Smooth muscle cell (in vitro differentiated cells): ENCODE measurements around the gene RIC1. TPM values are rescaled to one million over a fixed set of nuclear protein-coding genes. Genes with fewer than 3 reads are reported as not detected.
A peak's percentile ranks its signal among the peaks of the same experiment; 100 is the strongest.
"Not testable (repeated sequence)": the region's sequence is repeated elsewhere in the genome, so short reads cannot be mapped to it uniquely, and the experiment has no call there.

Source experiments
- DNase-seq: peaks from one replicate; lab custom pipeline; 2025; ENCODE audit not compliant: unreplicated experiment; lab: John Stamatoyannopoulos, UW
- H2AFZ ChIP-seq: fragments of 200-600 bp; sonication (generic); 2 replicates; pipeline ENCODE4 v1.6.0; 2016; ENCODE audit warnings: antibody characterized with exemption, low read depth, mild to moderate bottlenecking
- H3F3A ChIP-seq: fragments of 200-600 bp; sonication (generic); 2 replicates; pipeline ENCODE4 v1.6.0; 2017; ENCODE audit warnings: antibody characterized with exemption, low read depth
- H3K27ac ChIP-seq: fragments of 200-600 bp; sonication (generic); 2 replicates; pipeline ENCODE4 v1.5.1; 2016; ENCODE audit warnings: low read depth, mild to moderate bottlenecking
- H3K27me3 ChIP-seq: fragments of 200-600 bp; sonication (generic); 2 replicates; pipeline ENCODE4 v1.6.1; 2016; ENCODE audit warnings: low read depth, mild to moderate bottlenecking
- H3K36me3 ChIP-seq: fragments of 200-600 bp; sonication (generic); 2 replicates; pipeline ENCODE4 v1.5.1; 2016; ENCODE audit warnings: low read depth
- H3K4me1 ChIP-seq: fragments of 200-600 bp; sonication (generic); 2 replicates; pipeline ENCODE4 v1.5.1; 2016; ENCODE audit warnings: low read depth
- H3K4me2 ChIP-seq: fragments of 200-600 bp; sonication (generic); 2 replicates; pipeline ENCODE4 v1.6.0; 2016; ENCODE audit warnings: mild to moderate bottlenecking
- H3K4me3 ChIP-seq: fragments of 200-600 bp; sonication (generic); 2 replicates; pipeline ENCODE4 v1.5.1; 2016; ENCODE audit warnings: mild to moderate bottlenecking
- H3K79me2 ChIP-seq: fragments of 200-600 bp; sonication (generic); 2 replicates; pipeline ENCODE4 v1.6.0; 2016; ENCODE audit warnings: low read depth, mild to moderate bottlenecking
- H3K9ac ChIP-seq: fragments of 200-600 bp; sonication (generic); 2 replicates; pipeline ENCODE4 v1.6.0; 2016; ENCODE audit warnings: low read depth
- H3K9me3 ChIP-seq: fragments of 200-600 bp; sonication (generic); replicated peaks from 2 replicates; pipeline ENCODE4 v1.5.1; 2016; ENCODE audit warnings: low read depth
- H4K20me1 ChIP-seq: fragments of 200-600 bp; sonication (generic); 2 replicates; pipeline ENCODE4 v1.6.0; 2016; ENCODE audit warnings: low read depth
- WGBS: methylation state at CpG from one replicate; pipeline ENCODE4 v1.1.7; 2016; ENCODE audit warnings: low lambda C conversion rate; 5-methylcytosine and 5-hydroxymethylcytosine counted together
- polyA plus RNA-seq: library from polyadenylated mRNA; unstranded; fragments of >200 nt; fragmentation: Nextera tagmentation; extraction: Ambion mirVana; gene quantifications from 2 replicates; pipeline ENCODE4 v1.2.1, GENCODE V29; 2016
- total RNA-seq: library from RNA; depleted of rRNA; stranded (reverse); fragments of >200 nt; gene quantifications from 2 replicates; pipeline ENCODE4 v1.2.3, GENCODE V29; 2014
- TF ChIP-seq, protein P1 (sequence below): fragments of 200-600 bp; sonication (generic); IDR thresholded peaks from 2 replicates; pipeline ENCODE4 v1.5.1; 2017; ENCODE audit warnings: borderline replicate concordance, mild to moderate bottlenecking, antibody characterized with exemption; ENCODE audit not compliant: insufficient read depth, poor library complexity, severe bottlenecking

Gene RIC1
- total and polyA plus RNA-seq, 2 experiments from 2014 or later, result 9.9 to 52.4 TPM

DNA sequence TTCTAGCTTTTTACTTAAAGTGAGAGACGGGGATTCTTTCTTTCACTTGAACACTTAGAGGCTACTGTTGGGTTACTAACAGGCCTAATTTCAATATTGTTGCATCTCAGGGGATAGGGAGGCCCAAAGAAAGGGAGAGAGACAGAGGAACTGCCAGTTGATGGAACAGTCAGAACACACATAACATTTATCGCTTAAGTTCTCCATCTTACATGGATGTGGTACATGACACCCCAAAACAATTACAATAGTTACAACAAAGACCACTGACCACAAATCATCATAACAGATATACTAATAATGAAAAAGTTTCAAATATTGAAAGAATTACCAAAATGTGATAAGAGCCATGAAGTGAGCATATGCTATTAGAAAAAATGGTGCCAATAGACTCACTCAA lies 4.3 kb upstream of the RIC1 start:
- Histone ChIP-seq H4K20me1 (no peaks in the 10 kb centered on the region), H3K79me2 (peaks cover 14% of the 10 kb centered on the region), H3K9me3 (no peaks in the 10 kb centered on the region), H2AFZ (no peak overlapping the region), H3K4me2 (no peak overlapping the region), H3K9ac (no peak overlapping the region), H3K27ac (no peak overlapping the region), H3K27me3 (no peaks in the 10 kb centered on the region), H3K4me1 (peaks cover 7% of the 10 kb centered on the region), H3K36me3 (no peaks in the 10 kb centered on the region), H3F3A (peaks cover 3% of the 10 kb centered on the region), H3K4me3 (no peak overlapping the region)
- 98% methylated on average over 2 of the region's 2 CpGs for WGBS
- DNase-seq, result no peak
- TF ChIP-seq, protein P1, sequence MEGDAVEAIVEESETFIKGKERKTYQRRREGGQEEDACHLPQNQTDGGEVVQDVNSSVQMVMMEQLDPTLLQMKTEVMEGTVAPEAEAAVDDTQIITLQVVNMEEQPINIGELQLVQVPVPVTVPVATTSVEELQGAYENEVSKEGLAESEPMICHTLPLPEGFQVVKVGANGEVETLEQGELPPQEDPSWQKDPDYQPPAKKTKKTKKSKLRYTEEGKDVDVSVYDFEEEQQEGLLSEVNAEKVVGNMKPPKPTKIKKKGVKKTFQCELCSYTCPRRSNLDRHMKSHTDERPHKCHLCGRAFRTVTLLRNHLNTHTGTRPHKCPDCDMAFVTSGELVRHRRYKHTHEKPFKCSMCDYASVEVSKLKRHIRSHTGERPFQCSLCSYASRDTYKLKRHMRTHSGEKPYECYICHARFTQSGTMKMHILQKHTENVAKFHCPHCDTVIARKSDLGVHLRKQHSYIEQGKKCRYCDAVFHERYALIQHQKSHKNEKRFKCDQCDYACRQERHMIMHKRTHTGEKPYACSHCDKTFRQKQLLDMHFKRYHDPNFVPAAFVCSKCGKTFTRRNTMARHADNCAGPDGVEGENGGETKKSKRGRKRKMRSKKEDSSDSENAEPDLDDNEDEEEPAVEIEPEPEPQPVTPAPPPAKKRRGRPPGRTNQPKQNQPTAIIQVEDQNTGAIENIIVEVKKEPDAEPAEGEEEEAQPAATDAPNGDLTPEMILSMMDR, result no peak

DNA sequence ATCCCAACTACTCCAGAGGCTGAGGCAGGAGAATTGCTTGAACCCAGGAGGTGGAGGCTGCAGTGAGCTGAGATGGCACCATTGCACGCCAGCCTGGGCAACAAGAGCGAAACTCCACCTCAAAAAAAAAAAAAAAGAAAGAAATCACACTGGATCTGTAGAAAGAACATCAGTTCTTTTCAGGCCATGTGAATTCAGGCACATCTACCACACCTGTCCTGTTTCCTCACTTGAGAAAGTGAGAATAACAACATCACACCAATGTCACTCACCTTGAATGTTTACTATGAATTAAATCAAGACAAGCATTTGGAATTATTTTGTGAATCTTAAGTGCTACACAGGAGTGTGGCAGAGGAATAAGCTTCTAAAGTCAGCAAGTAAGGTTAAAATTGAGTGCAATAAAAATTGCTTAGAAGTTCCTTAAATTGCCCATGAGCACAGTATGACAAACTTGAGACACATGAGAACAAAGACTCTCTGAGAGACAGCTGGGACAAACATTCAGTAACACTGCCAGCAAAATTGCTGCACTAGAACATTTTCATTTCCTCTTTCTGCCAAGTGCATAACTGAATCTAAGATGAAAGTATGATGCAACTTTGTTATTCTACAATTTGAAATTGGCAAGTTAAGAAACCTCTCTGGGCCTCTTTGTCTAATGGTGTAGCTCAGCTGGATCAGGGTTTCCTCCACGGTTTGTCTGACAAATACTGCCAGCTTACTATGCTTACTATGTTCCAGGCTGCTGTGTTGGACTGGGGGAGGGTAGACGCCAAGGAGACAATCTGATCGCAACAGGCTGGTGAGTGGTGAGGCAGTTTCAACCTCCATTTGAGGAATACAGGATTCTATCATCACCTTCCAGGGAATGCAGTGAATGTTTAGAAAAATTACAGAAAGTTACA lies 1.9 kb upstream of the RIC1 start:
- H3K9me3 ChIP-seq, result no peaks in the 10 kb centered on the region
- peaks cover 19% of the 10 kb centered on the region for H3K4me1 ChIP-seq
- DNase-seq, result no peak
- H3K36me3 ChIP-seq, result no peaks in the 10 kb centered on the region
- peaks cover 30% of the 10 kb centered on the region for H3K79me2 ChIP-seq
- peak overlapping the region; percentile 86 for H3K27ac ChIP-seq
- peak overlapping the region; percentile 96 for H3K4me2 ChIP-seq
- peak overlapping the region; percentile 89 for H3K4me3 ChIP-seq
- no peaks in the 10 kb centered on the region for H3K27me3 ChIP-seq
- 73% methylated on average over 5 of the region's 5 CpGs for WGBS
- peak overlapping the region; percentile 3 for H3K9ac ChIP-seq
- no peak overlapping the region for H2AFZ ChIP-seq
- H4K20me1 ChIP-seq, result peaks cover 19% of the 10 kb centered on the region
- TF ChIP-seq, protein P1, result no peak
- no peaks in the 10 kb centered on the region for H3F3A ChIP-seq

DNA sequence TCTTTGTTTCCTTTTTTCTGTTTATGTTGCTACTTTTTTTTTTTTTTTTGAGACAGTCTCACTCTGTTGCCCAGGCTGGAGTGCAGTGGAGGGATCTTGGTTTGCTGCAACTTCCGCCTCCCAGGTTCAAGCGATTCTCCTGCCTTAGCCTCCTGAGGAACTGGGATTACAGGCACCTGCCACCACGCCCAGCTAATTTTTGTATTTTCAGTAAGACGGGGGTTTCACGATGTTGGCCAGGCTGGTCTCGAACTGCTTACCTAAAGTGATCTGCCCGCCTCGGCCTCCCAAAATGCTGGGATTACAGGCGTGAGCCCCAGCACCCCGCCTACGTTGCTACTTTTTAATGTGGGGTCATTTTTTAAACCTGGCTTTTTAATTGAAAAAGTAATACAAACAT lies 1.2 kb upstream of the RIC1 start:
- not testable (repeated sequence) for H3F3A ChIP-seq, DNase-seq, H3K27me3 ChIP-seq, H3K36me3 ChIP-seq, H3K9me3 ChIP-seq
- peaks cover 26% of the 10 kb centered on the region for H4K20me1 ChIP-seq
- H3K4me1 ChIP-seq, result peaks cover 19% of the 10 kb centered on the region
- peaks cover 37% of the 10 kb centered on the region for H3K79me2 ChIP-seq
- peak overlapping the region; percentile 55 for H3K9ac ChIP-seq
- peak overlapping the region; percentile 80 for H2AFZ ChIP-seq
- H3K27ac ChIP-seq, result peak overlapping the region; percentile 86
- peak overlapping the region; percentile 96 for H3K4me2 ChIP-seq
- H3K4me3 ChIP-seq, result peak overlapping the region; percentile 89
- 80% methylated on average over 11 of the region's 11 CpGs for WGBS

DNA sequence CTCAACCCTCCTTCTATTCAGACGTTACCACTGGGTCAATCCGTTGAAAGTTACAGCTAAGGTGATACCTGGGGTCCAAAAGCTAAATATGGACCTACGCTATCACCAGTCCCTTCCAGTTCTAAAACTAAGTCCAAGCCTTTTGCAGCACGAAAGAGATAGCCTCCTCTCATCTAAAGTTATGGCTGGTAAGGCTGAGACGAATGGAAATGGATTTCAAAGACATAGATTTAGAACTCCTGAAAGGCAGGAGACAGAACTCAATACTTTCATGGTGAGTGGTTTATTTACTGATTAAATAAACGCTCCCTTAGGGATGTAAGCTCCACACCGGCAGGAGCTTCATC lies 751 bp upstream of the RIC1 start:
- WGBS, result 6% methylated on average over 7 of the region's 7 CpGs
- Histone ChIP-seq H3K27me3 (no peaks in the 10 kb centered on the region), H3F3A (no peaks in the 10 kb centered on the region), H4K20me1 (peaks cover 30% of the 10 kb centered on the region), H3K36me3 (no peaks in the 10 kb centered on the region), H3K4me3 (peak overlapping the region; percentile 89), H3K79me2 (peaks cover 42% of the 10 kb centered on the region), H3K9ac (peak overlapping the region; percentile 55), H2AFZ (peak overlapping the region; percentile 80), H3K9me3 (no peaks in the 10 kb centered on the region), H3K4me1 (peaks cover 19% of the 10 kb centered on the region), H3K4me2 (peak overlapping the region; percentile 96), H3K27ac (peak overlapping the region; percentile 86)
- TF ChIP-seq, protein P1, result no peak
- no peak for DNase-seq
